Stimulated activated CD4-positive, alpha-beta T cell treated with anti-CD3 and anti-CD28 coated beads, TNF-alpha, amount 100 ng/mL, for 24 hours (primary cell): ENCODE results near the gene CCDC28B.
A peak's percentile ranks its signal among the peaks of the same experiment; 100 is the strongest.

Experiments
- DNase-seq, 3 experiments: peaks; one replicate each; pipeline ENCODE4 v3.0.0-alpha.2; 2020; ENCODE audit warnings: low read depth in 3 of 3

The CCDC28B gene

GRCh38 chr1:32194984-32195383, 5.4 kb upstream of the CCDC28B start:
- DNase-seq = no peak

- DNase-seq = no peak
Measured at GRCh38 chr1:32195531-32195930, 4.9 kb upstream of the CCDC28B start.

- DNase-seq = no peak
Measured at GRCh38 chr1:32195972-32196823, 4.2 kb upstream of the CCDC28B start.

GRCh38 chr1:32197074-32197473, 3.3 kb upstream of the CCDC28B start:
- DNase-seq = no peak

- no peak for DNase-seq
Measured at GRCh38 chr1:32197837-32198236, 2.6 kb upstream of the CCDC28B start.

- DNase-seq = no peak
Measured at GRCh38 chr1:32198237-32199042, 2.0 kb upstream of the CCDC28B start.

GRCh38 chr1:32199043-32199716, 1.2 kb upstream of the CCDC28B start:
- no peak for DNase-seq

GRCh38 chr1:32199717-32200072, 700 bp upstream of the CCDC28B start:
- no peak for DNase-seq

GRCh38 chr1:32201011-32201855, 838 bp downstream of the CCDC28B start:
- peak in 2 of 3 experiments; percentile 54 to 84 for DNase-seq

GRCh38 chr1:32204943-32205361, 4.6 kb downstream of the CCDC28B start:
- DNase-seq = no peak

- peak; percentile 69 to 84 (median 70) for DNase-seq
Measured at GRCh38 chr1:32205401-32206370, 5.3 kb downstream of the CCDC28B start, which contains the start of gene IQCC. Gene IQCC (plus strand): TSS chr1:32205671. CDS start chr1:32205682, 11 bp downstream.

GRCh38 chr1:32208469-32208868, 8.1 kb downstream of the CCDC28B start:
- DNase-seq = no peak

- DNase-seq = peak in 1 of 3 experiments; percentile 12
Measured at GRCh38 chr1:32208891-32209328, 8.5 kb downstream of the CCDC28B start, which contains the start of gene DCDC2B. Gene DCDC2B (plus strand): TSS chr1:32209089. CDS start chr1:32209094, 5 bp downstream.

- DNase-seq = peak in 2 of 3 experiments; percentile 30 to 58
Measured at GRCh38 chr1:32215629-32216480, 15.5 kb downstream of the CCDC28B start.

GRCh38 chr1:32216566-32216965, 16.2 kb downstream of the CCDC28B start:
- DNase-seq = no peak

- no peak for DNase-seq
Measured at GRCh38 chr1:32219022-32219421, 18.6 kb downstream of the CCDC28B start.

- DNase-seq = no peak
Measured at GRCh38 chr1:32220746-32221580, 20.6 kb downstream of the CCDC28B start.

GRCh38 chr1:32221581-32221979, 21.2 kb downstream of the CCDC28B start:
- DNase-seq = no peak
